WTC11 (cell line): ENCODE measurements around the gene LYPD6. TPM values are rescaled to one million over a fixed set of nuclear protein-coding genes. Genes with fewer than 3 reads are reported as not detected.

Source experiments
- ATAC-seq: fragments of 200-7000 bp; cut with Tn5 transposase; 2 replicates; pipeline ENCODE4 v1.10.0; 2021; ENCODE audit warnings: mild to moderate bottlenecking, moderate library complexity
- CTCF ChIA-PET: fragments of 300-600 bp; sonication (Branson Sonifier 250); formaldehyde crosslinking; loops from one replicate; lab custom pipeline; 2021; ENCODE audit warnings: antibody characterized with exemption; lab: Charles Lee
- POLR2A ChIA-PET: fragments of 350-600 bp; sonication (Branson Sonifier 250); formaldehyde crosslinking; loops from one replicate; lab custom pipeline; 2021; ENCODE audit warnings: antibody characterized with exemption; lab: Charles Lee
- DNase-seq: peaks from one replicate; pipeline ENCODE4 v3.0.0; 2021; ENCODE audit warnings: low spot score
- H3K27ac Mint-ChIP-seq: 2 replicates; pipeline ENCODE4 v1.8.0; 2021; ENCODE audit warnings: mixed read lengths
- H3K27me3 Mint-ChIP-seq: 2 replicates; pipeline ENCODE4 v1.8.0; 2021; ENCODE audit warnings: low read depth, mild to moderate bottlenecking, moderate library complexity, mixed read lengths
- H3K36me3 Mint-ChIP-seq: 2 replicates; pipeline ENCODE4 v1.8.0; 2021; ENCODE audit warnings: mixed read lengths
- H3K4me1 Mint-ChIP-seq: 2 replicates; pipeline ENCODE4 v1.8.0; 2022; ENCODE audit warnings: mixed read lengths
- H3K4me3 Mint-ChIP-seq: 2 replicates; pipeline ENCODE4 v1.8.0; 2021; ENCODE audit warnings: mild to moderate bottlenecking, moderate library complexity, mixed read lengths
- H3K9me3 Mint-ChIP-seq: 2 replicates; pipeline ENCODE4 v1.8.0; 2021; ENCODE audit warnings: mixed read lengths
- CBFB ChIP-seq: sonication (generic); formaldehyde crosslinking; IDR thresholded peaks from 2 replicates; pipeline ENCODE4 v1.8.1; 2022; ENCODE audit warnings: mild to moderate bottlenecking, low read depth, missing genetic modification reagents
- FOXK1 ChIP-seq: sonication (generic); formaldehyde crosslinking; IDR thresholded peaks from 2 replicates; pipeline ENCODE4 v1.8.0; 2022; ENCODE audit warnings: mild to moderate bottlenecking, moderate library complexity, missing genetic modification reagents
- NFYB ChIP-seq: sonication (generic); formaldehyde crosslinking; conservative IDR thresholded peaks from 2 replicates; pipeline ENCODE4 v1.8.0; 2022; ENCODE audit warnings: low read depth, missing genetic modification reagents
- NR1H2 ChIP-seq: sonication (generic); formaldehyde crosslinking; IDR thresholded peaks from 2 replicates; pipeline ENCODE4 v1.9.0; 2021; ENCODE audit warnings: mild to moderate bottlenecking, moderate library complexity, missing genetic modification reagents
- RELA ChIP-seq: sonication (generic); formaldehyde crosslinking; IDR thresholded peaks from 2 replicates; pipeline ENCODE4 v1.8.1; 2022; ENCODE audit warnings: missing genetic modification reagents, mild to moderate bottlenecking, borderline replicate concordance
- STAT6 ChIP-seq: sonication (generic); formaldehyde crosslinking; conservative IDR thresholded peaks from 2 replicates; pipeline ENCODE4 v1.8.1; 2023; ENCODE audit warnings: mild to moderate bottlenecking, low read depth, missing genetic modification reagents, moderate library complexity
- TEAD4 ChIP-seq: sonication (generic); formaldehyde crosslinking; IDR thresholded peaks from 2 replicates; pipeline ENCODE4 v1.8.0; 2022; ENCODE audit warnings: mild to moderate bottlenecking, missing genetic modification reagents
- ZNF138 ChIP-seq: sonication (generic); formaldehyde crosslinking; conservative IDR thresholded peaks from 2 replicates; pipeline ENCODE4 v1.8.1; 2022; ENCODE audit warnings: mild to moderate bottlenecking, moderate library complexity, missing genetic modification reagents
- ZNF219 ChIP-seq: sonication (generic); formaldehyde crosslinking; IDR thresholded peaks from 2 replicates; pipeline ENCODE4 v1.8.0; 2023; ENCODE audit warnings: missing genetic modification reagents, mild to moderate bottlenecking, borderline replicate concordance
- ZNF425 ChIP-seq: fragments of 250-450 bp; sonication (Bioruptor Pico); conservative IDR thresholded peaks from 2 replicates; pipeline ENCODE4 v1.9.0; 2021; ENCODE audit warnings: mild to moderate bottlenecking
- total RNA-seq: library from RNA; stranded (reverse); gene quantifications from 3 replicates; pipeline ENCODE4 v1.2.3, GENCODE V29; 2021
- TF ChIP-seq, protein P1 (sequence below): sonication (generic); formaldehyde crosslinking; IDR thresholded peaks from 2 replicates; pipeline ENCODE4 v1.8.0; 2022; ENCODE audit warnings: missing genetic modification reagents
- TF ChIP-seq, protein P2 (sequence below): sonication (generic); formaldehyde crosslinking; IDR thresholded peaks from 2 replicates; pipeline ENCODE4 v1.8.1; 2023; ENCODE audit warnings: mild to moderate bottlenecking, missing genetic modification reagents
- TF ChIP-seq, protein P3 (sequence below): sonication (generic); formaldehyde crosslinking; IDR thresholded peaks from 2 replicates; pipeline ENCODE4 v1.8.1; 2023; ENCODE audit warnings: mild to moderate bottlenecking, missing genetic modification reagents, moderate library complexity
- TF ChIP-seq, protein P4 (sequence below): fragments of 250-450 bp; sonication (Bioruptor Pico); IDR thresholded peaks from 2 replicates; pipeline ENCODE4 v1.9.0; 2021; ENCODE audit warnings: mild to moderate bottlenecking, borderline replicate concordance
- TF ChIP-seq, protein P5 (sequence below): fragments of 200-600 bp; IDR thresholded peaks from 2 replicates; pipeline ENCODE4 v1.8.0; 2022; ENCODE audit warnings: antibody characterized with exemption

The LYPD6 gene
- total RNA-seq, 1 experiment from 2014 or later: 4.8 TPM

GRCh38 chr2:149428783-149429182 is 98.4 kb downstream of the LYPD6 start:
- Mint-ChIP-seq H3K9me3 (0 out of 2 replicates have a peak, but pooled peaks cover 4% of the 10 kb centered on the region), H3K27me3 (no peaks in the 10 kb centered on the region), H3K4me3 (no peak overlapping the region), H3K4me1 (peaks cover 3% of the 10 kb centered on the region), H3K36me3 (no peaks in the 10 kb centered on the region), H3K27ac (no peak overlapping the region)
- ATAC-seq (no peak), DNase-seq (no peak)
- CTCF ChIA-PET: no interaction called here
- POLR2A ChIA-PET: no interaction called here
- TF ChIP-seq, protein P1, sequence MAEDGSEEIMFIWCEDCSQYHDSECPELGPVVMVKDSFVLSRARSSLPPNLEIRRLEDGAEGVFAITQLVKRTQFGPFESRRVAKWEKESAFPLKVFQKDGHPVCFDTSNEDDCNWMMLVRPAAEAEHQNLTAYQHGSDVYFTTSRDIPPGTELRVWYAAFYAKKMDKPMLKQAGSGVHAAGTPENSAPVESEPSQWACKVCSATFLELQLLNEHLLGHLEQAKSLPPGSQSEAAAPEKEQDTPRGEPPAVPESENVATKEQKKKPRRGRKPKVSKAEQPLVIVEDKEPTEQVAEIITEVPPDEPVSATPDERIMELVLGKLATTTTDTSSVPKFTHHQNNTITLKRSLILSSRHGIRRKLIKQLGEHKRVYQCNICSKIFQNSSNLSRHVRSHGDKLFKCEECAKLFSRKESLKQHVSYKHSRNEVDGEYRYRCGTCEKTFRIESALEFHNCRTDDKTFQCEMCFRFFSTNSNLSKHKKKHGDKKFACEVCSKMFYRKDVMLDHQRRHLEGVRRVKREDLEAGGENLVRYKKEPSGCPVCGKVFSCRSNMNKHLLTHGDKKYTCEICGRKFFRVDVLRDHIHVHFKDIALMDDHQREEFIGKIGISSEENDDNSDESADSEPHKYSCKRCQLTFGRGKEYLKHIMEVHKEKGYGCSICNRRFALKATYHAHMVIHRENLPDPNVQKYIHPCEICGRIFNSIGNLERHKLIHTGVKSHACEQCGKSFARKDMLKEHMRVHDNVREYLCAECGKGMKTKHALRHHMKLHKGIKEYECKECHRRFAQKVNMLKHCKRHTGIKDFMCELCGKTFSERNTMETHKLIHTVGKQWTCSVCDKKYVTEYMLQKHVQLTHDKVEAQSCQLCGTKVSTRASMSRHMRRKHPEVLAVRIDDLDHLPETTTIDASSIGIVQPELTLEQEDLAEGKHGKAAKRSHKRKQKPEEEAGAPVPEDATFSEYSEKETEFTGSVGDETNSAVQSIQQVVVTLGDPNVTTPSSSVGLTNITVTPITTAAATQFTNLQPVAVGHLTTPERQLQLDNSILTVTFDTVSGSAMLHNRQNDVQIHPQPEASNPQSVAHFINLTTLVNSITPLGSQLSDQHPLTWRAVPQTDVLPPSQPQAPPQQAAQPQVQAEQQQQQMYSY: no peak
- TF ChIP-seq ZNF219 (CRISPR knock-in tag) (no peak), ZNF138 (CRISPR knock-in tag) (no peak), NFYB (CRISPR knock-in tag) (no peak), CBFB (no peak)
- TF ChIP-seq, protein P2, sequence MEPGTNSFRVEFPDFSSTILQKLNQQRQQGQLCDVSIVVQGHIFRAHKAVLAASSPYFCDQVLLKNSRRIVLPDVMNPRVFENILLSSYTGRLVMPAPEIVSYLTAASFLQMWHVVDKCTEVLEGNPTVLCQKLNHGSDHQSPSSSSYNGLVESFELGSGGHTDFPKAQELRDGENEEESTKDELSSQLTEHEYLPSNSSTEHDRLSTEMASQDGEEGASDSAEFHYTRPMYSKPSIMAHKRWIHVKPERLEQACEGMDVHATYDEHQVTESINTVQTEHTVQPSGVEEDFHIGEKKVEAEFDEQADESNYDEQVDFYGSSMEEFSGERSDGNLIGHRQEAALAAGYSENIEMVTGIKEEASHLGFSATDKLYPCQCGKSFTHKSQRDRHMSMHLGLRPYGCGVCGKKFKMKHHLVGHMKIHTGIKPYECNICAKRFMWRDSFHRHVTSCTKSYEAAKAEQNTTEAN (CRISPR knock-in tag): no peak
- TF ChIP-seq, protein P3, sequence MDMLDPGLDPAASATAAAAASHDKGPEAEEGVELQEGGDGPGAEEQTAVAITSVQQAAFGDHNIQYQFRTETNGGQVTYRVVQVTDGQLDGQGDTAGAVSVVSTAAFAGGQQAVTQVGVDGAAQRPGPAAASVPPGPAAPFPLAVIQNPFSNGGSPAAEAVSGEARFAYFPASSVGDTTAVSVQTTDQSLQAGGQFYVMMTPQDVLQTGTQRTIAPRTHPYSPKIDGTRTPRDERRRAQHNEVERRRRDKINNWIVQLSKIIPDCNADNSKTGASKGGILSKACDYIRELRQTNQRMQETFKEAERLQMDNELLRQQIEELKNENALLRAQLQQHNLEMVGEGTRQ: no peak

DNA sequence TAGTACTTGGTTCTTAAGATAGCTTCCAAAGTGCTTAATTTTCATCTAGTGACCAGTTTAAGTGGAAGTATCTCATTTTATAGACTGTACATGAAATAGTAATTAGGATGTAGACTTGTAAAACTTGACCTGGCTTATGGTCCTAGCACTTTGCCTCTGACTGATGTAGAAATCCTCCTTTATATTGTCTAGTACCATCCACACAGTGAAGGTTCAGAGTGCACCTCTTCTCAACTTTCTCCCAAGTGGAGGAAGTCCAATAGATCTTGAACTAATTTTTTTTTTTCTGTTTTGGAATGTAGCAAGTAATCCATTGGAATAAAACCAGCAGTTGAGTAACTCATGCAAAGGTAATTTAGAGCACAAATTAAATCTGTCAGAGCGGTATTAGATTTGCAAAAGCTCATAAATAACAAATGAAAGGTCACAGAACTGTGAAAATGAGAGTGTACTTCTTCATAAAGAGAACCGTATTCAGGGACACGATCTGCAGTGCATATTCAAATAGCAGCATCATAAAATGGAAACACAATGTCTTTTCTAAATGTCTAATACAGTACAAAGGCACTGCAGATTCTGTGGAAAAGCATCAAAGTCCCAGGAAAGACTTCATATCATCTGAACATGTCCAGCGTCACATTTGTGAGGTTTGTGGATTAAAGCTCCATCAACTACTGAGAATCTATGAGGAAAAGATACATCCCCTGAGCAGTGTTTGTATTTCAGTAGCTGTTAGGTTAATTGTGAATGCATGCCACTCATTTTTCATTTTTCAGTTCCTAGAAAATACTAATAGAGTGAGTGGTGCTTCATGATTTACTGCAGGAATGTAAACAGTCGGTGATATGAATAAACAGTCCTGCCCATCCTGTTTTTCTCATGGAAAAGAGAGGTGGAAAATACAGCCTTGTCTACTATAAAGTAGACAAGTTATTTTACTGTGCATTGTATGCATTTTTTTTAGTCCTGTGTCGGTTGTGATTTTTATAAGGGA is 100.7 kb downstream of the LYPD6 start:
- ATAC-seq (no peak), DNase-seq (no peak)
- POLR2A ChIA-PET: no interaction called here
- TF ChIP-seq, protein P4, sequence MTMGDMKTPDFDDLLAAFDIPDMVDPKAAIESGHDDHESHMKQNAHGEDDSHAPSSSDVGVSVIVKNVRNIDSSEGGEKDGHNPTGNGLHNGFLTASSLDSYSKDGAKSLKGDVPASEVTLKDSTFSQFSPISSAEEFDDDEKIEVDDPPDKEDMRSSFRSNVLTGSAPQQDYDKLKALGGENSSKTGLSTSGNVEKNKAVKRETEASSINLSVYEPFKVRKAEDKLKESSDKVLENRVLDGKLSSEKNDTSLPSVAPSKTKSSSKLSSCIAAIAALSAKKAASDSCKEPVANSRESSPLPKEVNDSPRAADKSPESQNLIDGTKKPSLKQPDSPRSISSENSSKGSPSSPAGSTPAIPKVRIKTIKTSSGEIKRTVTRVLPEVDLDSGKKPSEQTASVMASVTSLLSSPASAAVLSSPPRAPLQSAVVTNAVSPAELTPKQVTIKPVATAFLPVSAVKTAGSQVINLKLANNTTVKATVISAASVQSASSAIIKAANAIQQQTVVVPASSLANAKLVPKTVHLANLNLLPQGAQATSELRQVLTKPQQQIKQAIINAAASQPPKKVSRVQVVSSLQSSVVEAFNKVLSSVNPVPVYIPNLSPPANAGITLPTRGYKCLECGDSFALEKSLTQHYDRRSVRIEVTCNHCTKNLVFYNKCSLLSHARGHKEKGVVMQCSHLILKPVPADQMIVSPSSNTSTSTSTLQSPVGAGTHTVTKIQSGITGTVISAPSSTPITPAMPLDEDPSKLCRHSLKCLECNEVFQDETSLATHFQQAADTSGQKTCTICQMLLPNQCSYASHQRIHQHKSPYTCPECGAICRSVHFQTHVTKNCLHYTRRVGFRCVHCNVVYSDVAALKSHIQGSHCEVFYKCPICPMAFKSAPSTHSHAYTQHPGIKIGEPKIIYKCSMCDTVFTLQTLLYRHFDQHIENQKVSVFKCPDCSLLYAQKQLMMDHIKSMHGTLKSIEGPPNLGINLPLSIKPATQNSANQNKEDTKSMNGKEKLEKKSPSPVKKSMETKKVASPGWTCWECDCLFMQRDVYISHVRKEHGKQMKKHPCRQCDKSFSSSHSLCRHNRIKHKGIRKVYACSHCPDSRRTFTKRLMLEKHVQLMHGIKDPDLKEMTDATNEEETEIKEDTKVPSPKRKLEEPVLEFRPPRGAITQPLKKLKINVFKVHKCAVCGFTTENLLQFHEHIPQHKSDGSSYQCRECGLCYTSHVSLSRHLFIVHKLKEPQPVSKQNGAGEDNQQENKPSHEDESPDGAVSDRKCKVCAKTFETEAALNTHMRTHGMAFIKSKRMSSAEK (CRISPR knock-in tag): no peak
- TF ChIP-seq, protein P5, sequence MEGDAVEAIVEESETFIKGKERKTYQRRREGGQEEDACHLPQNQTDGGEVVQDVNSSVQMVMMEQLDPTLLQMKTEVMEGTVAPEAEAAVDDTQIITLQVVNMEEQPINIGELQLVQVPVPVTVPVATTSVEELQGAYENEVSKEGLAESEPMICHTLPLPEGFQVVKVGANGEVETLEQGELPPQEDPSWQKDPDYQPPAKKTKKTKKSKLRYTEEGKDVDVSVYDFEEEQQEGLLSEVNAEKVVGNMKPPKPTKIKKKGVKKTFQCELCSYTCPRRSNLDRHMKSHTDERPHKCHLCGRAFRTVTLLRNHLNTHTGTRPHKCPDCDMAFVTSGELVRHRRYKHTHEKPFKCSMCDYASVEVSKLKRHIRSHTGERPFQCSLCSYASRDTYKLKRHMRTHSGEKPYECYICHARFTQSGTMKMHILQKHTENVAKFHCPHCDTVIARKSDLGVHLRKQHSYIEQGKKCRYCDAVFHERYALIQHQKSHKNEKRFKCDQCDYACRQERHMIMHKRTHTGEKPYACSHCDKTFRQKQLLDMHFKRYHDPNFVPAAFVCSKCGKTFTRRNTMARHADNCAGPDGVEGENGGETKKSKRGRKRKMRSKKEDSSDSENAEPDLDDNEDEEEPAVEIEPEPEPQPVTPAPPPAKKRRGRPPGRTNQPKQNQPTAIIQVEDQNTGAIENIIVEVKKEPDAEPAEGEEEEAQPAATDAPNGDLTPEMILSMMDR: no peak
- TF ChIP-seq RELA (CRISPR knock-in tag) (no peak), STAT6 (CRISPR knock-in tag) (no peak), FOXK1 (no peak), NR1H2 (no peak), TEAD4 (CRISPR knock-in tag) (no peak), ZNF425 (no peak)

More for the DNA sequence above, 100.7 kb downstream of the LYPD6 start:
- H3K9me3 Mint-ChIP-seq: 0 out of 2 replicates have a peak, but pooled peaks cover 4% of the 10 kb centered on the region
- H3K4me3 Mint-ChIP-seq: no peak overlapping the region
- H3K4me1 Mint-ChIP-seq: peaks cover 3% of the 10 kb centered on the region
- no peak overlapping the region for H3K27ac Mint-ChIP-seq
- no peaks in the 10 kb centered on the region for H3K36me3 Mint-ChIP-seq
- H3K27me3 Mint-ChIP-seq: no peaks in the 10 kb centered on the region
- CTCF ChIA-PET: no interaction called here
